GM12875 (cell line): ENCODE results near the gene BNC2.

ENCODE experiments used
- H3K4me3 ChIP-seq: one replicate; pipeline ENCODE4 v1.5.1; 2011; ENCODE audit warnings: low read depth, low read length, control low read depth
- TF ChIP-seq, protein P1 (sequence below): IDR thresholded peaks from 2 replicates; pipeline ENCODE4 v1.5.1; 2011; ENCODE audit warnings: low read depth, mild to moderate bottlenecking, control low read depth, inconsistent platforms, low read length, moderate library complexity, borderline replicate concordance; ENCODE audit not compliant: insufficient read depth

Gene BNC2

DNA sequence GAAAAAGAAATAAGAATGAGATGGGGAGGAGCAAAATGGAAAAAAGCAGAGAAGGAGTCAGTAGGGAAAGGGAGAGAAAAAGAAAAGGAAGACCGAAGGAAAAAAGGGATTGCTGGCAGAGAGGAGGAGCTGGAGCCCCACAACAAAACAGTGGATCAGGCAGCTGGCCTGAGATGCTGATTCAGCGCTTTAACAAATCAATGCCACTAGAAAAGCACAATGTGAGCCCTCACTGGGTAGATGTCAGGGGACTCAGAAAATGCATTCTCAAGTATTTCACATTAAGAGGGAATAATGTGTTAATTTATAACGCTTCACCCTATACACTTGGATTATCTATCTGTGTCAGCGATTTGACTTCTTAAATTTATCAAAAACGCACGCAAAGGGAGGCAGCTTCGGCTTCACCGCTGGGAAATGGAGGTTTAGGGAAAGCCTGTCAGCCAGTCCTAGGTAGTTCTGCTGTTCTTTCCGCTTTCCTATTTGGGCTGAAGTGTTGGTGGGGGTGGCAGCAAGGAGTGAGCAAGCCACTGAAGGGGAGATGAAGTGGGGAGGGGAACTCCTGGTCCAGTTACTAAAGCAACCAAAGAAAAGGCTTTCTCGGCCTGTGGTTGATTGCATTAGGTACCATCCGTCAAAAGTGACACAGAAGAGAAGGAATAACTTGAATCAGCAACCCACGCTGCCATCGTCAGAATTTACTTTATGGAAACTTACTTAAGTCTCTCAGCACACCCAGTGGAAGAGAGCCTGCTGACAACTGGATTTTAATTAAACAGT is 161.6 kb downstream of the BNC2 start:
- H3K4me3 ChIP-seq = no peak overlapping the region
- TF ChIP-seq, protein P1, sequence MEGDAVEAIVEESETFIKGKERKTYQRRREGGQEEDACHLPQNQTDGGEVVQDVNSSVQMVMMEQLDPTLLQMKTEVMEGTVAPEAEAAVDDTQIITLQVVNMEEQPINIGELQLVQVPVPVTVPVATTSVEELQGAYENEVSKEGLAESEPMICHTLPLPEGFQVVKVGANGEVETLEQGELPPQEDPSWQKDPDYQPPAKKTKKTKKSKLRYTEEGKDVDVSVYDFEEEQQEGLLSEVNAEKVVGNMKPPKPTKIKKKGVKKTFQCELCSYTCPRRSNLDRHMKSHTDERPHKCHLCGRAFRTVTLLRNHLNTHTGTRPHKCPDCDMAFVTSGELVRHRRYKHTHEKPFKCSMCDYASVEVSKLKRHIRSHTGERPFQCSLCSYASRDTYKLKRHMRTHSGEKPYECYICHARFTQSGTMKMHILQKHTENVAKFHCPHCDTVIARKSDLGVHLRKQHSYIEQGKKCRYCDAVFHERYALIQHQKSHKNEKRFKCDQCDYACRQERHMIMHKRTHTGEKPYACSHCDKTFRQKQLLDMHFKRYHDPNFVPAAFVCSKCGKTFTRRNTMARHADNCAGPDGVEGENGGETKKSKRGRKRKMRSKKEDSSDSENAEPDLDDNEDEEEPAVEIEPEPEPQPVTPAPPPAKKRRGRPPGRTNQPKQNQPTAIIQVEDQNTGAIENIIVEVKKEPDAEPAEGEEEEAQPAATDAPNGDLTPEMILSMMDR = no peak

GRCh38 chr9:16705111-16705604 is 165.3 kb downstream of the BNC2 start:
- TF ChIP-seq, protein P1 = no peak
- no peak overlapping the region for H3K4me3 ChIP-seq

GRCh38 chr9:16704116-16705110 is 166.1 kb downstream of the BNC2 start:
- no peak overlapping the region for H3K4me3 ChIP-seq
- TF ChIP-seq, protein P1 = no peak

- TF ChIP-seq, protein P1 = no peak
- H3K4me3 ChIP-seq = no peak overlapping the region
Measured at GRCh38 chr9:16701347-16701746, 169.1 kb downstream of the BNC2 start.

DNA sequence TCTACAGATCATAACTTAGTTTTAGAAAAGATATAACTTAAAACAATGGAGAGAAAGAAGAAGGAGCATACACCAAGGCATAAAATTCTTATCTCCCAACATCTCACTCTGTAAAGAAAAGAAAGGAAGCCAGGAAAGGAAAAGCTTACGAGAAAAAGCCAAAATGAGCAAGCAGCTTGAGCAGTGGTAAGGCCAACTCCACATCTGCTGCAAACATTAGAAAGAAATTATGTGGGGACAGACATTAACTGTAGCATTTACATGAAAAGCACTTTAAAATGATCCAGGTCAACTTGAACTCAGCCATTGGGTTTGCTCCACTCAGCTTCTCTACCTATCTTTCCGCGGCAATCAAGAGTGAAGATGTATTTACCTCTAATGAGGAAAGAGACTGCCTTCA is 176.9 kb downstream of the BNC2 start:
- TF ChIP-seq, protein P1 = no peak
- H3K4me3 ChIP-seq = no peak overlapping the region

DNA sequence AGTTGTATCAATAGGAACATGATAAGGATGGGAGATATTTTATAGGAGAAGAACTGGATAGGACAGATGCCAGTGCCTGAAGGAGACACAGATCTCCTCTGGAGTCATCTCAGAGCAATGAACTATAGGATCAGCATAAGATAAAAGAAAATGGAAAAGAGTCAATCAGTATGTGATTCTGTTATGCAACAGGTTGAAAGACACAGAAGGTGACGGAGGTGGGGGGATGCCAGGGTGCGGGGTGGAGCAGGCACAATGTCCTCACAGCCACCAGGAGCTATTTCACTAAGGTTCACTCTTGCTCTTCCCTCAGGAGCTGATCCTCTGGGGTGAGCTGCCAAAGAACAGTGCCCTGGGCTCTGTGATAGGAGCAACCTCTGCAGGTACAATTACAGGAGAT is 179.8 kb downstream of the BNC2 start:
- H3K4me3 ChIP-seq = no peak overlapping the region

More for the DNA sequence above, 179.8 kb downstream of the BNC2 start:
- TF ChIP-seq, protein P1 = no peak
